Middle frontal gyrus (tissue), 1 donor: Measurements from ENCODE around the gene GPX4.

ENCODE experiments used
- DNase-seq: peaks from one replicate; pipeline ENCODE4 v3.0.0-alpha.2; 2015; ENCODE audit warnings: low spot score; ENCODE audit errors: extremely low spot score

GPX4 gene

DNA sequence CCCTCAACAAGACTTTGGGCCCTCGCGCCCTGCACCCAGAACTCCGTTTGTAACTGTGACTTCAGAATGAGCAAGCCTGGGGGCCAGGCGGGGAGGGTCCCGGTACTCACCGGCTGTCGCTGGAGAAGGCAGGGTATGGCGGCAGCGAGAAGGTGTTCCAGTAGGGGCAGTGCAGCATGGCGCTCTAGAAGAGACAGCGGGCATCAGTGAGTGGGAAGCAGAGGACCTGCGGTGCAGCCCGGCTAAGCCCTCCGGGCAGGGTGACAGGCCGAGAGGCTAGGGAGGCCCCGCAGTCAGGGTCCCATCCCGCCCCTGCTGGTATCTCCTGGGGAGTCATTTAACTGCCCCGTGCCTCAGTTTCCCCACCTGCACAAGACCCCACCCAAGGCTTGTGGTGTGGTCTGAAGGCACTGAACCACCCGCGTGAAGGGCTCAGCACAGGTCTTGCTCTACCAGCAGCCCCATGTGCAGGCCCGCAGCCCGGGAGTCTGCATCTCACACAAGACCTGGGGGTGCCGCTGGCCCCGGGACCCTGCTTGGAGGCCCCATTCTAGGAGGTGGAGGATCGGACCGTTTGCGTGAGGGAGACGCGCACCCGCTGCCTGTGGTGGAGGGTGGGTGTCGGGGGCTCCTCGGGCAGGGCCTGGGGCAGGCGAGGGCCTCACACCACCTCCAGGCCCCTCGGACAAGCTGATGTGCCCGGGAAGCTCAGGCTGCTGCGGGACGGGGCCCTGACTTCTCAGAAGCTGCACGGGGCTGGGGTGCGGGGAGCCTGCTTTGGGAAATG, 45.7 kb downstream of the GPX4 start:
- no peak for DNase-seq

DNA sequence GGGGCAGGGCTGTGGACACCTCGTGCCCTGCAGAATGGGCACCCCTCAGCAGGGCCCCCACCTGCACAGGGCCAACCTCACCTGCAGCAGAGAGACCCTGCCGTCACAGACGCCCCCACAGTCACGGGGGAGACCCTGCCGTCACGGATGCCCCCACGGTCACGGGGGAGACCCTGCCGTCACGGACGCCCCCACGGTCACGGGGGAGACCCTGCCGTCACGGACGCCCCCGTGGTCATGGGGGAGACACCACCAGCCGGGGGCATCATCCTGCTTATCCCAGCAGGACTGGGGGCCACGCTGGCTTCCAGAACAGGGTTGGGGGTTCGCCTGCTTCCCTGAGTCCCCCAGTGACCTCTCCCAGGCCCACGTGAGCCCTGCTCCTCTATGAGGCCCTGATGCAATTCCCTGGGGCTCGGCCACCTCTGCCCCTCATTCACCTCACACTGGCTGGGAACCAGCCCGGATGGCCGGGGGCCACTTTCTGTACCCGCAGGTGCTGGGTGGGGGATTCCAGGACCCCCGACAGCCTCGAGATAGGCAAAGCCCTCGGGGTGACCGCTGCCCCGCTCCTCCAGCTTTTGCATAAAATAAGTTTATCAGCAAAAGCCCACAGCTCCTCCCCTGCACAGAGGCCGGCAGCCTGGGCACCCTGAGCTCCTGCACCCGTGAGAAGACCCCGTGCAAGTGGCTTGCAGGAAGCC, 46.7 kb downstream of the GPX4 start:
- no peak for DNase-seq

DNA sequence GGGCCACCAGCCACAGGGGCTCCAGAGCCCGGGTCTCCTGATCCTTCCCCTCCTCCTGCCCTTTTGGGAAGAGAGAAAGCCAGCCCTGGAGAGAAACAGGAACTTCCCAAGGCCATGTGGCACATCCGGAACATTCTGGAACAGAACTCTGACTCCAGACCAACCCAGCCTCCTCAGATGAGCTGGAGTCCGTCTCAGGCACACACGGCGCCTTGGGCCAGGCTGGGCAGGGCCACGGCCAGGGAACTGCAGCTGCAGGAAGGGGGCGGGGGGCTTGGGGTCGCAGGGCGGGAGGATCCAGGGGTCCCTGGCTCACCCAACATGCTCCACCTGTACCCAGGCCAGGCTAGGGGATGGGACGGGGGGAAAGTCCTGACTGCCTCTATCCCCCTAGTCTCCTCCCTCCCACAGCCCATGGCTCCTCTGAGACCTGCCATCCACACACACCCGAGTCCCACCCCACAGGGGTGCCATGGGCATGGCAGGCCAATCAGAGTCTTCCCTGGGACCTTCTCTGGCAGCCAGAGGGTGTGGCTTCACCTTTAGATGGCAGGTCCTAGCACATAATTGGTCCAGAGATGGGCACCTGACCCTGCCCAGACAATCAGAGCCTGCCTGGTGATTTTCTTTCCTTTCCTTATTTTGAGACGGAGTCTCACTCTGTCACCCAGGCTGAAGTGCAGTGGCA, 47.4 kb downstream of the GPX4 start:
- no peak for DNase-seq

DNA sequence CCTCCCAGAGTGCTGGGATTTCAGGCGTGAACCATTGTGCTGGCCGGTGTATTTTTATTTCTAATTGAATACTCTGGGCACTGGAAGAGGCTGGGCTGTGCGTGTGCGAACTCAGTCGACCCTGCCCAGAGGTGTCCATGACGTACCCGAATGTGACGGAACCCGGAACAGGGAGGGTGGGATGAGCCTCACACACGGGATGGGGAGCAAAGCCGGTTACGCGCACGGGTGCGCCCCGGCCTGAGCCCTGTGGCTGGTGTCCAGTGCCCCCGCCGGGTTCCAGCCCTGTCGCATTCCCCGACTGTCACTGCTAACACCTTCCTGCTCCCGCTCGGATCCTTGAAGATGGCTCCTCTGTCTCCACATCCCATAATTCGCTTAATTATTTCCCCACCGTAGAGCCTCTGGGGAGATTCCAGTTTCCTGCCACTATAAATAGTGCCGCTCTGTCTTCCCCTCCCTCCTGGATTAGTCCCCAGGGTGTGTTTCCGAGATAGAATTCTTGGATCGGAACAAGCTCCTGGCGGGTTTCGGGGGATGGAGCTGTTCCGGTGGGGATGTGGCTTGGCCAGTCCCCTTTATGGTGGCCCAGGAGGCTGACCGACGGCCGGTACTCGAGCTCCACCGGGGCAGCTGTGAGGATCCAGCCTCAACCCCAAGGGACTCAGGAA, 48.3 kb downstream of the GPX4 start:
- DNase-seq, result no peak

DNA sequence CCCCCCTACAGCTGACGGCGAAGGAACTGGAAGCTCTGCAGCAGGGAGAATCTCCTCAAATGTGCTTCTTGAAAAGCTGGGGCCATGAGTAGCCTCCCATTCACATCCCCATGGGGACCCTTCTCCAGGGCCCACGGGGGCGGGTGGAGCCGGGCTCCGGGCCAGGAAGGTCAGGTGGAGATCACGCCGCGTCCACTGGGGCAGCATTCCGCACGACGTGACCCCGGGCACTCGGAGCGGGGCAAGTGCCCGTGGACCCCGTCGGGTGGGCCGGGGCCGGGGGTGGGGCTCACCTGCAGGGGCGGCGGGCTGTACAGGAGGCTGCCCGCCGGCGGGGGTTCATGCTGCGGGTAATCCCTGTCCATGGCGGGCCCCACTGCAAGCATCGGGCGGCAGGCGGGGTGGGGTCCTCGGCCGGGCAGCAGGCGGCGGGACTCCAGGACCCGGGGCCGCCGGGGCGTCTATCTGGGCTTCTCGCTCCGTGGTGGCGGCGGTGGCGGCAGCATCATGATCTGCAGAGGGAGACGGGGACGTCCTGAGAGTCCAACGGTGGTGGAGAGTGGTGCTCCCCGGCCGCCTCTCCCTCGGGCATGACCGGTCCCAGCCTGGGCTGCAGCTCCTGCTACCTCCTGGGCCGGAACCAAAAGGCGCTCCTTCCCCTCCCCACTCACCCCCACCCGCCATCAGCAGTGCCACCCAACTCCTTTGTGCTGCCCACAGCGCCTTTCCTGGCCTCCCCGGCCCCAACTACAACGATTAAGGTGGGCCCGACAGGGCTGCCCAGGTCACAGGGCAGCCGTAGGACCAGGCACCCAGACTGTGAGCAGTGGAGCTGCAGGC, 50.3 kb downstream of the GPX4 start:
- no peak for DNase-seq

DNA sequence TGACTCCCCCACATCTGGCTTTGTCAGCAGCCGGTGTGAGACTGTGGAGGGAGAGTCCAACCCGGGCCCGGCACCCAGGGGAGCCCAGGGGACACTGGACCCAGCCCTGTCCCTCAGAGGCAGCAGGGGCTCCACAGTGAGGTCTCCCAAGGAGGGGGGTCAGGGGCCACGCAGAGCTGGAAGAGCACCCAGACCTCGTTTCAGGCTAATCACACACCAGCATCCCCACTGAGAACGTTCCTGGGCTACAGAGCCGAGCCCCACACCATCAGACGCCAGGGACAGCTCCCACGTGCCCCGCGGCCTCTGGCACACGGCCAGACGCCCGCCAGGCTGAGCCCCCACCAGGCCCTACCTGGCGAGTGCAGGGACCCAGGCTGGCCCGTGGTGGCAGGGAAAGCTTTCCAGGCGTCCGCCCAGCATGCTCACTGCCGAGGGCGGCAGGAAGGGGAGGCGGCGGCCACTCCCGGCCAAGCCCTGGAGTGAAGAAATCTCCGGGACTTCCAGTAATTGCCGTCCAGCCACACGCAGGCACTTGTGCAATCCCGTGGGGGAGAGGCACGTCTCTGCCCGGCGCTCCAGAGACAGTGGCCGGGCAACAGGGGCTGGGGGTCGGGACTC, 51.0 kb downstream of the GPX4 start:
- DNase-seq, result no peak

DNA sequence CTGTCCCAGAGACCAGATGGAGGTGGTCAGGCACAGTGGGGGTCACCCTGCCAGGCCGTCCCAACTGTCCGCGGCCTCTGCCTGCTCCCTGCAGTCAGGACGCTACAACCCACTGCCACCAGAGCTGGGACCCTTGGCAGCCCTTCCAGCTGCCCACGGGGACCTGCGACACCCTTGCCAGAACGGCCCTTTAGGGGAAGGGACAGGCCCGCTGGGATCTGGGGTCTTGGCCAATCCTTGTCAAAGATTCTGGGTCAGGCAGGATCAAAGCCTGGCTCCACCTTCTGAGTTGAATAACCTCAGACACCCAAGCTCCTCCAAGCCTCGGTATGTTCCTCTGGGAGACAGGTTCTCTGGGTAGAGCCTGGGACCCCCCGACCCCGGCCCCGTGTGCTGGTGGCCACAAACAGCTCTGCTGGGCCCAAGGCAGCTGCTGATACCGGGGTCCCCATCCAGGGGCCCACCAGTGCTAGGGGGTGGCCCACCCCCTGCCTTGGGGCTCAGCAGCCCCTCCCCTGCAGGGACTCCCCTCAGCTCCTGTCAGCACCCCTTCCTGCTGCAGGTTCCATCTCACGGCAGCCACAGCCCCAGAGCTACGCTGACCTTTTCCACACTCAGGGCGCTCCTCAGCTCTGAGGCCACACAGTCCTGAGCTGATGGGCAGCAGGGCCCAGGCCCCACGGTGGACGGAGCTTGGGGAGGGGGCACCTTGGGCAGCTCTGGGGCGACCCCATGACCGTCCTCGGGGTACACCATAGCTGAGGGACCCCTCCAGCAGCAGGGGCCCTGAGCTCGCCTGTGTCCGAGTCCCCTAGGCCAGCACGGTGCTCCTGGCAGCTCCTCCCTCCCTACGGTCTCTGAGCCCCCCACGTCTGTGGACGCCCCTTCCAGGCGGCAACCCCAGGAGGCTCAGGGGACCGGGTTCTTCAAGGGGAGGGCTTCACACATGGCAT, 51.8 kb downstream of the GPX4 start:
- DNase-seq, result no peak
